Right lobe of liver (tissue), 4 donors: ENCODE results near the gene PPP1R2.

Source experiments
- CTCF ChIP-seq, 4 donors: fragments of 200-600 bp in 3 of 4; fragments of 450-650 bp in 1 of 4; IDR thresholded peaks; one replicate each; pipeline versions ENCODE4 v1.5.1 to v1.8.0; 2016 to 2022; ENCODE audit warnings: antibody characterized with exemption in 4 of 4, mild to moderate bottlenecking in 2 of 4
- POLR2A ChIP-seq: fragments of 450-650 bp; IDR thresholded peaks from one replicate; pipeline ENCODE4 v1.6.1; 2017; ENCODE audit warnings: antibody characterized with exemption, mild to moderate bottlenecking
- donor health status: DM: no; HTN: no; CAD: no.
- donor health status: DM: no; HTN: no; CAD: no.
- donor health status: DM: no; HTN: yes; CAD: no.

- TF ChIP-seq CTCF (IDR thresholded peaks at IDR 0.05) (no peak), POLR2A (no peak)
Measured at GRCh38 chr3:195550723-195551122, 7.6 kb upstream of the PPP1R2 start.
